Peyer's patch (tissue), 4 donors: ENCODE data around the gene EPB42.

Experiments
- CTCF ChIP-seq, 6 experiments: fragments of 450-650 bp in 4 of 6; fragments of 200-600 bp in 2 of 6; sonication (generic) in 1 of 6; IDR thresholded peaks; one replicate each; pipeline ENCODE4 v1.5.1; 2017 to 2019; ENCODE audit warnings: antibody characterized with exemption in 6 of 6, mild to moderate bottlenecking in 3 of 6, moderate library complexity in 1 of 6
- POLR2A ChIP-seq, 2 donors: fragments of 450-650 bp; IDR thresholded peaks; one replicate each; pipeline ENCODE4 v1.5.1; 2017; ENCODE audit warnings: antibody characterized with exemption in 2 of 2, mild to moderate bottlenecking in 2 of 2, moderate library complexity in 2 of 2

GRCh38 chr15:43256341-43256740 lies 35.5 kb upstream of the EPB42 start:
- no peak for TF ChIP-seq POLR2A (IDR thresholded peaks at IDR 0.05)
- no peak for TF ChIP-seq CTCF (IDR thresholded peaks at IDR 0.05)
